ENCODE measurements around the gene ARHGAP45.

Gene ARHGAP45

DNA sequence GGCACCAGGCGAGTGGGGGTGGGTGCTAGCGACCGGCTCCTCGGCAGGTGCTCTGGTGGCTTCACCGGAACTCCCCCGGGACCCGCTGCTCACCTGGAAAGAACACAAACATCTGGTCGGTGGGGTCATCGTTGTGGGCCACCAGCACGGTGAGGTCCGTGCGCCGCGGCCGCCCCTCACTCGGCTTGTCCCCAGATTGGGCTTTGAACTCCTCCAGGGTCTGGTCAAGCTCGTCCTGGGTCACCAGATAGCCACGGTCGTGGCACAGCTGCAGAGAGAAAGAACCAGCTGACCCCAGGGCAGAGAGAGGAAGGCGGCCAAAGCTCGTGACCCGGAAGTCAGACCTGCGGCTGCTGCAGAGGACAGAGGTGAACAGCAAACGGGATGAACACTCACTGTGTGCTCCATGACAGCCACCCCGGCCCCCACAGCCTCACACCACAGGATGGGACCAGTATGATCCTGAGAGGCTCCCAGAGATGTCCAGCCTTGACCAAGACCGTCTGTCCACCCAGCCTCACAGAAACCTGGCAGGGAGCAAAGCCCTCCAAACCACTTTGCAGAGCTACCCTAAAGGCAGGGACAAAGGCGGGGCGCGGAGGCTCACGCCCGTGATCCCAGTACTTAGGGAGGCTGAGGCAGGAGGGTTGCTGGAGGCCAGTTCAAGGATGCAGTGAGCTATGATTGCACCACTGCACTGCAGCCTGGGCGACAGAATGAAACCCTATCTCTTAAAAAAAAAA is 27.0 kb downstream of the ARHGAP45 start:
- no peaks in the 10 kb centered on the region for H3K27me3 ChIP-seq (ENCODE audit: control insufficient read depth, insufficient read depth, low read length)
- peaks cover 4% of the 10 kb centered on the region; the same call in 1 of the 2 replicates for H3K4me1 ChIP-seq (ENCODE audit: control insufficient read depth, insufficient read depth, low read length)
- peak overlapping the region; percentile 92 for H3K4me3 ChIP-seq (ENCODE audit: low read depth, low read length)
- H3K36me3 ChIP-seq (ENCODE audit: control insufficient read depth, insufficient read depth, low read length) = peaks cover 35% of the 10 kb centered on the region
- H3K9ac ChIP-seq (ENCODE audit: low read length) = peak overlapping the region; percentile 90
- no peak overlapping the region for H3K27ac ChIP-seq (ENCODE audit: low read depth, low read length)
- H3K9me3 ChIP-seq (ENCODE audit: control insufficient read depth, insufficient read depth, low read depth, low read length) = no peaks in the 10 kb centered on the region

DNA sequence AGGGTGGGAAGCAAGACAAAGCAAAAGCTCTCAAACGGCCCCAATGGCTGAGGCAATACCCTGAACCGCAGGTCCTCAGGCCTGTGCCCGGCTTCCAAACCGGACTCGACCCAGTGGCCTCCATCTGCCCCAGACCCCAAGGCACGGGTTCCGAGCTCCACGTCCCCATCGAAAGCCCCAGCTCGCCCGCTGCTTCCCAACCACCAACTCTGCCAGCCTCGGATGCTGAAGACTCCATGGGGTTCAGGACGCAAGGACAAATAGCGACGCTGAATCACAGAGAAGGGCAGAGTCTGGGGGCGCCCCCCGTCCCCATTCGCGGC is 27.6 kb downstream of the ARHGAP45 start:
- Histone ChIP-seq H3K36me3 (ENCODE audit: control insufficient read depth, insufficient read depth, low read length) (peaks cover 28% of the 10 kb centered on the region), H3K9ac (ENCODE audit: low read length) (peak overlapping the region; percentile 90), H3K27ac (ENCODE audit: low read depth, low read length) (peak overlapping the region; percentile 84; the same call in 1 of the 2 replicates), H3K4me1 (ENCODE audit: control insufficient read depth, insufficient read depth, low read length) (peaks cover 4% of the 10 kb centered on the region; the same call in 1 of the 2 replicates), H3K4me3 (ENCODE audit: low read depth, low read length) (peak overlapping the region; percentile 92), H3K9me3 (ENCODE audit: control insufficient read depth, insufficient read depth, low read depth, low read length) (no peaks in the 10 kb centered on the region), H3K27me3 (ENCODE audit: control insufficient read depth, insufficient read depth, low read length) (no peaks in the 10 kb centered on the region)

DNA sequence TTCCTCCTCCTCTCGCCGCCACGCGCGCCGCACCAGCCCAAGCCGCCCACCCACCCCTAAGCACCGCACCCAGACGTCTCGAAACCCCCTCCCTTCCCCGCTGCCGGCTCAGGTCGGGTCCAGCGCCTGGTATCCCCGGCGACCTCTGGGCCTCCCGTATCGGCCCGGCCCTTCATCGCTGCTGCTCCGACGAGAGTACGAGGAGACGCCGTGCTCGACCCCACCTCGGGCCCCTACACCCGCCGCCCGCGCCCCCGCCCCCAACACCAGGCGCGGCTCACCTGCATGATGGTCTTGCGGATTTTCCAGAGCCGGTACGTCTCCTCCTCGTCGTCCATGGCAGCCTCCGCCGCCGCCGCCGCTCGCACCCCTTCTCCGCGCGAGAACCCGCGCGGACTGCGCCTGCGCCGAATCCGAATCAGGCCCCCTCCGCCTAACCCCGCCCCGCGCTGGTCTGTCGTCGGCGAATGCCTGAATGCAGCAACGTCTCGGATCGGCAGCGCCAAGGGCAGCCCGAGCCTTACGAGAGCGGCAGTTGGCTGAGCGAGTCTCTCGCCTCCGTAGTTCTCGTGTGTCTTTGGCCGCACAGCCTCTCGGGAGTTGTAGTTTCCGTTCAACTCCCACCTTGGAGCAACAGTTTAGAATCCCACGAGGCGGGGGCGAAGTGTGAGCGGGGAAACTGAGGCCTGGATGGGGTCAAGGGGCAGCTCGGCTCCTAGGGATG is 28.2 kb downstream of the ARHGAP45 start, which contains the start of gene POLR2E:
POLR2E (minus strand) TSS at position 398 of the 724 bp plus-strand sequence; CDS start at position 338, 60 bp downstream.
- Histone ChIP-seq H3K9ac (ENCODE audit: low read length) (peak within 1 kb of the TSS; percentile 90), H3K36me3 (ENCODE audit: control insufficient read depth, insufficient read depth, low read length) (peaks cover 27% of the 10 kb centered on the region), H3K27me3 (ENCODE audit: control insufficient read depth, insufficient read depth, low read length) (no peaks in the 10 kb centered on the region), H3K4me3 (ENCODE audit: low read depth, low read length) (peak within 1 kb of the TSS; percentile 92), H3K27ac (ENCODE audit: low read depth, low read length) (peak within 1 kb of the TSS; percentile 84; the same call in 1 of the 2 replicates), H3K9me3 (ENCODE audit: control insufficient read depth, insufficient read depth, low read depth, low read length) (0 out of 2 replicates have a peak, but pooled peaks cover 2% of the 10 kb centered on the region), H3K4me1 (ENCODE audit: control insufficient read depth, insufficient read depth, low read length) (peaks cover 4% of the 10 kb centered on the region; the same call in 1 of the 2 replicates)

DNA sequence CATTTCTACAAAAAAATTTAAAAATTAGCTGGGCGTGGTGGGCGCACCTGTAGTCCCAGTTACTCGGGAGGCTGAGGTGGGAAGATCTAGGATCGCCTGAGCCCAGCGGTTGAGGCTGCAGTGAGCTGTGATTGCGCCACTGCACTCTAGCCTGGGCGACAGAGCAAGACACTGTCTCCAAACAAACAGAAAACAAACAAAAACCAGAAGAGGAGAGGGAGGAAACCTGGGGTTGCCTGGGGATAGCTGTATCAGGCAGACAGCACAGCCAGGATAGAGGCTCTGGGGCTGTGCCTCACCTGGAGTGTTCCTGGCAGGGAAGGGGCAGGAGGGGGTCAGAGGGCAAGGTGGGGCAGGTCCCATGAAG is 30.8 kb downstream of the ARHGAP45 start:
- no peak overlapping the region for H3K27ac ChIP-seq (ENCODE audit: low read depth, low read length)

DNA sequence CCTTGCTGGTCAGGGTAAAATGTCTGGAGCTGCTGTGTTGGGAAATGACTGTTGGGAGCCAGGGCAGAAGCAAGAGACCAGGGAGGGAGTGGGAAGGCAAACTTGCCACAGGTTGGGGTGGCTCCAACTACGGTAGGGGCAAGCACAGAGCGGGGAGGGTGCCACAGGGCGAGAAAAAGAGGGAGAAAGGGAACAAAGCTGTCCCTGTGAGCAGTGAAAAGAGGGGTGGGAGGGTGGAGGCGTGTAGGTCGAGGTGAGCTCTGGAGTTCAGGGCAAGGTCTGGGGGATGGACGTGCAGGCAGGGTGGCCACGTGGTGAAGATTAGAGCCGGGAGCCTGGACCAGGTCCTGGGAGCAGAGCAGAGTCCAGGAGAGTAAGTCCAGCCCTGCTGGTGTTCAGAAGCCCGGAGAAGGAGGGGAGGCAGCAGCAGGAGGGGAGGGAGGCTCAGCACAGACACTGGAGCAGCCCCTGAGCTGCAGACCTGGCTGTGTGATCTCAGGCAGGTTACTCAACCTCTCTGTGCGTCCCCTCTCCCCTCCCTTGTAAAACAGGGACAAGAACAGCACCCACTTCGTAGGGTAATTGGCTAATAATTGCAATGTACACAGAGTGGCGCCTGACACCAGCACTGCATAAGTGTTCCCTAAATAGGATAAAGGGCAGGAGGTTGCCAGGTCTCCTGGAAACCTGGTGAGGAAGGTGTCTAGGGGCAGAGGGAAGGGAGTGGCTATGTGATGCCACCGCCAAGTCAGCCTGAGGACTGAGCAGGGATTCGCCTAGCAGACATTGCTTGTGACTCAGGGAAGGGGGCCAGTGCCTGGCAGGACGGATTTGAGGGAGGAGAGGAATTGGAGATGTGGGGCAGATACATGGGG is 31.4 kb downstream of the ARHGAP45 start:
- Histone ChIP-seq H3K36me3 (ENCODE audit: control insufficient read depth, insufficient read depth, low read length) (peaks cover 6% of the 10 kb centered on the region; the same call in 1 of the 2 replicates), H3K27me3 (ENCODE audit: control insufficient read depth, insufficient read depth, low read length) (no peaks in the 10 kb centered on the region), H3K9me3 (ENCODE audit: control insufficient read depth, insufficient read depth, low read depth, low read length) (0 out of 2 replicates have a peak, but pooled peaks cover 2% of the 10 kb centered on the region), H3K4me3 (ENCODE audit: low read depth, low read length) (no peak overlapping the region), H3K4me1 (ENCODE audit: control insufficient read depth, insufficient read depth, low read length) (peaks cover 20% of the 10 kb centered on the region), H3K9ac (ENCODE audit: low read length) (no peak overlapping the region), H3K27ac (ENCODE audit: low read depth, low read length) (no peak overlapping the region)

More for the DNA sequence above, 30.8 kb downstream of the ARHGAP45 start:
- Histone ChIP-seq H3K9me3 (ENCODE audit: control insufficient read depth, insufficient read depth, low read depth, low read length) (0 out of 2 replicates have a peak, but pooled peaks cover 2% of the 10 kb centered on the region), H3K9ac (ENCODE audit: low read length) (no peak overlapping the region), H3K36me3 (ENCODE audit: control insufficient read depth, insufficient read depth, low read length) (peaks cover 11% of the 10 kb centered on the region), H3K4me3 (ENCODE audit: low read depth, low read length) (no peak overlapping the region), H3K4me1 (ENCODE audit: control insufficient read depth, insufficient read depth, low read length) (peaks cover 17% of the 10 kb centered on the region; the same call in 1 of the 2 replicates), H3K27me3 (ENCODE audit: control insufficient read depth, insufficient read depth, low read length) (no peaks in the 10 kb centered on the region)

DNA sequence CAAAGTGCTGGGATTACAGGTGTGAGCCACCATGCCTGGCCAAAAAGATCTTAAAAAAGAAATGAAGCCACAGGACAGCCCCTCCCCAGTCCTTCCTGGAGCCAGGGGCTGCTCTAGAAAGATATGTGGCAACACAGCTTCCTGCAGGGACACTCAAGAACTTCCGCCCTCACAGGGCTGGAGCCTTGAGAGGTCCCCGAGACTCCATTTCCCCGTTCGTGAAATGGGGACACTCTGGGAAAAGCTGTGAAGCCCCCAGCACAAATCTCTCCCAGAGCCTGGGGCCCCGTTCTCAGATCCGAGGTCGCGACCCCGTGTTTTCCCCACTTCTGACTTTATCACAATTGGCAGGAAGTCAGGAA is 34.4 kb downstream of the ARHGAP45 start:
- peaks cover 22% of the 10 kb centered on the region for H3K4me1 ChIP-seq (ENCODE audit: control insufficient read depth, insufficient read depth, low read length)
- H3K9me3 ChIP-seq (ENCODE audit: control insufficient read depth, insufficient read depth, low read depth, low read length) = 0 out of 2 replicates have a peak, but pooled peaks cover 2% of the 10 kb centered on the region
- peaks cover 6% of the 10 kb centered on the region for H3K36me3 ChIP-seq (ENCODE audit: control insufficient read depth, insufficient read depth, low read length)
- no peaks in the 10 kb centered on the region for H3K27me3 ChIP-seq (ENCODE audit: control insufficient read depth, insufficient read depth, low read length)
- no peak overlapping the region for H3K4me3 ChIP-seq (ENCODE audit: low read depth, low read length)
- peak overlapping the region; percentile 5; the same call in 1 of the 2 replicates for H3K27ac ChIP-seq (ENCODE audit: low read depth, low read length)
- H3K9ac ChIP-seq (ENCODE audit: low read length) = no peak overlapping the region

DNA sequence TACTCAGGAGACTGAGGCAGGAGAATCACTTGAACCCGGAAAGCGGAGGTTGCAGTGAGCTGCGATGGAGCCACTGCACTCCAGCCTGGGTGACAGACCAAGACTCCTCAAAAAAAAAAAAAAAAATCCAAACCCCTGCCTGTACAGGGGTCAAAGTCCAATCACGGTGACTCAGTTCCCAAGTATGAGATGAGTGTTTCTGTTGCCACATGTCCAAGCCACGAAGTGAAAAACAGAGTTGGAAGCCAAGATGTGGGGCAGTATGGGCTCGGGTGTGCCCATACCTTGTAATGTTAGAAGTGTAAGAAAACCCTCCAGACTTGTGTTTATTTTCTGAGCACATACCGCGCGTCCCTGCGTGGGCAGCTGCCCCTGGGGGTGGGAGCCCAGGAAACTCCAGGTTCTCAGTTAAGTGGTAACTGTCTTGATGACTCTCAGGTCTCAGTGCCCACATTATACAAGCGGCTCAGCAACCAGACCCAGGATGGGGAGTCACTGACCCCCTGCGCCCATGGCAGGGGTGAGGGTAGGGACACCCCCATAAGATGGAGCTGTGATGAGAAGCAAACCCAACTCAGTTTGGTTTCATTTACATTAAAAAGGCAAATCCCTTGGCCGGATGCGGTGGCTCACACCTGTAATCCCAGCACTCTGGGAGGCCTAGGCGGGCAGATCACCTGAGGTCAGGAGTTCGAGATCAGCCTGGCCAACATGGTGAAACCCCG is 35.6 kb downstream of the ARHGAP45 start:
- no peaks in the 10 kb centered on the region for H3K27me3 ChIP-seq (ENCODE audit: control insufficient read depth, insufficient read depth, low read length)

DNA sequence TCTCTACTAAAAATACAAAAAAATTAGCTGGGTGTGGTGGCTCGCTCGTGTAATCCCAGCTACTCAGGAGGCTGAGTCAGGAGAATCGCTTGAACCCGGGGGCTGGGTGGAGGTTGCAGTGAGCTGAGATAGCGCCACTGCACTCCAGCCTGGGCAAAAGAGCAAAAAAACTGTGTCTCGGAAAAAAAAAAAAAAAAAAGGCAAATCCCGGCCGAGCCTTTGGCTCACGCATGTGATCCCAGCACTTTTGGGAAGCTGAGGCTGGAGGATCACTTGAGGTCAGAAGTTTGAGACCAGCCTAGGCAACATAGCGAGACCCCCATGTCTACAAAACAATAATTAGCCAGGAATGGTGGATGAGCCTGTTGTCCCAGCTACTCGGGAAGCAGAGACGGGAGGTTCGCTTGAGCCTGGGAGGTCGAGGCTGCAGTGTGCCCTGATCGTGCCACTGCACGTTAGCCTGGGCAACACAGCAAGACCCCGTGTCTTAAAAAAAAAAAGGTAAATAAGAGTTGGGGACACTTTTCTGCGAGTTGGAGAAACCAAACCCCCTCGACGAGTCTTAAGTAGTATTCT is 36.3 kb downstream of the ARHGAP45 start:
- Histone ChIP-seq H3K27me3 (ENCODE audit: control insufficient read depth, insufficient read depth, low read length) (no peaks in the 10 kb centered on the region), H3K4me3 (ENCODE audit: low read depth, low read length) (peak overlapping the region; percentile 49), H3K36me3 (ENCODE audit: control insufficient read depth, insufficient read depth, low read length) (peaks cover 20% of the 10 kb centered on the region), H3K9ac (ENCODE audit: low read length) (no peak overlapping the region), H3K27ac (ENCODE audit: low read depth, low read length) (peak overlapping the region; percentile 49; the same call in 1 of the 2 replicates), H3K4me1 (ENCODE audit: control insufficient read depth, insufficient read depth, low read length) (peaks cover 18% of the 10 kb centered on the region), H3K9me3 (ENCODE audit: control insufficient read depth, insufficient read depth, low read depth, low read length) (0 out of 2 replicates have a peak, but pooled peaks cover 2% of the 10 kb centered on the region)

More for the DNA sequence above, 35.6 kb downstream of the ARHGAP45 start:
- Histone ChIP-seq H3K27ac (ENCODE audit: low read depth, low read length) (no peak overlapping the region), H3K9me3 (ENCODE audit: control insufficient read depth, insufficient read depth, low read depth, low read length) (0 out of 2 replicates have a peak, but pooled peaks cover 2% of the 10 kb centered on the region), H3K36me3 (ENCODE audit: control insufficient read depth, insufficient read depth, low read length) (peaks cover 18% of the 10 kb centered on the region), H3K9ac (ENCODE audit: low read length) (no peak overlapping the region), H3K4me1 (ENCODE audit: control insufficient read depth, insufficient read depth, low read length) (peaks cover 22% of the 10 kb centered on the region), H3K4me3 (ENCODE audit: low read depth, low read length) (no peak overlapping the region)

DNA sequence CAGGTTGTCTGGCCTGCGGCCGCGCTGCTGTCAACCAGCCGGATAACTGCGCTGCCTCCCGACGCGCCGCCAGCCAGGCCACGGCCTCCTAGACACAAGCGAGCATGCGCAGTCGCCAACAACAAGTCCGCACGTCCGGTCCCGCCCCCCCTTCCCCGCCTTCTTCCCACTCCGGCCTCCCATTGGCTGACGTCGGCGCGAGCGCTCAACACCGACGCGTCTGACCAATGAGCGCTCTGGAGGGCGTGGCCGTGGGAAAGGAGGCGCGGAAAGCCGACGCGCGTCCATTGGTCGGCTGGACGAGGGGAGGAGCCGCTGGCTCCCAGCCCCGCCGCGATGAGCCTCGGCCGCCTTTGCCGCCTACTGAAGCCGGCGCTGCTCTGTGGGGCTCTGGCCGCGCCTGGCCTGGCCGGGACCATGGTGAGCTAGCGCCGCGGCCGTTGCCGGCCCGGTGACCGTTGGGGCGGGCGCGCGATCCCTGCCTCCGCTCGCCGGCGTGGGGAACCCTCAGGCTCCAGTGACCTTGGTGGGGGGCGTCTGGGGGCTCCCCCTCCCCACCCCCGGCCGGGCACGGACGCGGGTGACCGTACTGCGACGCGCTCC is 36.8 kb downstream of the ARHGAP45 start, which contains the start of gene GPX4:
GPX4 (plus strand) TSS at position 287 of the 603 bp plus-strand sequence; CDS start at position 337, 50 bp downstream.
- H3K27ac ChIP-seq (ENCODE audit: low read depth, low read length) = peak within 1 kb of the TSS; percentile 78; the same call in 1 of the 2 replicates

More for the DNA sequence above, 36.8 kb downstream of the ARHGAP45 start, which contains the start of gene GPX4:
- Histone ChIP-seq H3K27me3 (ENCODE audit: control insufficient read depth, insufficient read depth, low read length) (no peaks in the 10 kb centered on the region), H3K36me3 (ENCODE audit: control insufficient read depth, insufficient read depth, low read length) (peaks cover 23% of the 10 kb centered on the region), H3K4me3 (ENCODE audit: low read depth, low read length) (peak within 1 kb of the TSS; percentile 64), H3K9ac (ENCODE audit: low read length) (peak within 1 kb of the TSS; percentile 83), H3K4me1 (ENCODE audit: control insufficient read depth, insufficient read depth, low read length) (peaks cover 18% of the 10 kb centered on the region), H3K9me3 (ENCODE audit: control insufficient read depth, insufficient read depth, low read depth, low read length) (0 out of 2 replicates have a peak, but pooled peaks cover 2% of the 10 kb centered on the region)
